Activated gamma-delta T cell treated with Interleukin-2 at 50 U/mL for 16 hours (primary cell): Measurements from ENCODE around the gene MEGF9.
A peak's percentile ranks its signal among the peaks of the same experiment; 100 is the strongest.

ENCODE experiments used
- DNase-seq: peaks from one replicate; pipeline ENCODE4 v3.0.0-alpha.2; 2020

Gene MEGF9

GRCh38 chr9:120730654-120731514 lies 16.6 kb upstream of the MEGF9 start:
- no peak for DNase-seq

GRCh38 chr9:120729791-120730241 lies 15.5 kb upstream of the MEGF9 start:
- no peak for DNase-seq

GRCh38 chr9:120726484-120726883 lies 12.2 kb upstream of the MEGF9 start:
- DNase-seq, result no peak

GRCh38 chr9:120725907-120726306 lies 11.6 kb upstream of the MEGF9 start:
- no peak for DNase-seq

- no peak for DNase-seq
Measured at GRCh38 chr9:120724757-120725400, 10.6 kb upstream of the MEGF9 start.

GRCh38 chr9:120723565-120723964 lies 9.3 kb upstream of the MEGF9 start:
- no peak for DNase-seq

- DNase-seq, result no peak
Measured at GRCh38 chr9:120720404-120720803, 6.1 kb upstream of the MEGF9 start.

GRCh38 chr9:120718316-120718715 lies 4.0 kb upstream of the MEGF9 start:
- DNase-seq, result no peak

GRCh38 chr9:120717176-120717575 lies 2.9 kb upstream of the MEGF9 start:
- DNase-seq, result no peak

GRCh38 chr9:120716483-120716882 lies 2.2 kb upstream of the MEGF9 start:
- no peak for DNase-seq

- no peak for DNase-seq
Measured at GRCh38 chr9:120715389-120715924, 1.2 kb upstream of the MEGF9 start.

GRCh38 chr9:120714846-120715388 lies 647 bp upstream of the MEGF9 start:
- no peak for DNase-seq

- peak; percentile 12 for DNase-seq
Measured at GRCh38 chr9:120713257-120714087, 798 bp downstream of the MEGF9 start.

- no peak for DNase-seq
Measured at GRCh38 chr9:120712539-120713031, 1.7 kb downstream of the MEGF9 start.

- DNase-seq, result no peak
Measured at GRCh38 chr9:120711841-120712538, 2.3 kb downstream of the MEGF9 start.

- no peak for DNase-seq
Measured at GRCh38 chr9:120711354-120711753, 2.9 kb downstream of the MEGF9 start.

- peak; percentile 30 for DNase-seq
Measured at GRCh38 chr9:120710110-120710981, 3.9 kb downstream of the MEGF9 start.

GRCh38 chr9:120708526-120709224 lies 5.6 kb downstream of the MEGF9 start:
- DNase-seq, result no peak

GRCh38 chr9:120707170-120707569 lies 7.1 kb downstream of the MEGF9 start:
- DNase-seq, result no peak

- DNase-seq, result no peak
Measured at GRCh38 chr9:120705174-120705573, 9.1 kb downstream of the MEGF9 start.
